ENCODE data around the gene ABI3BP. TPM values are rescaled to one million over a fixed set of nuclear protein-coding genes. Genes with fewer than 3 reads are reported as not detected.

The ABI3BP gene
- total and polyA plus RNA-seq, 2 experiments from 2014 or later: 0.42 to 0.57 TPM

GRCh38 chr3:101038880-101039279 is 45.7 kb upstream of the ABI3BP start:
- 0 out of 2 replicates have a peak, but pooled peaks cover 4% of the 10 kb centered on the region for H3K4me1 ChIP-seq (ENCODE audit: insufficient read depth)
- no peak overlapping the region for H3K27ac ChIP-seq (ENCODE audit: low read depth)
- H3K79me2 ChIP-seq (replicated peaks; ENCODE audit: insufficient read depth): no peaks in the 10 kb centered on the region
- H3F3A ChIP-seq (replicated peaks; ENCODE audit: low read depth): no peaks in the 10 kb centered on the region
- no peak overlapping the region for H3K27ac Mint-ChIP-seq
- H2AFZ ChIP-seq: no peak overlapping the region
- DNase-seq (ENCODE audit: low spot score) (no peak), ATAC-seq (no peak)
- H4K20me1 ChIP-seq (replicated peaks; ENCODE audit: insufficient read depth): no peaks in the 10 kb centered on the region; the same call in 1 of the 2 replicates
- no peaks in the 10 kb centered on the region for H3K27me3 Mint-ChIP-seq (ENCODE audit: insufficient read depth, low read depth, poor library complexity)
- H3K4me1 Mint-ChIP-seq: peaks cover 10% of the 10 kb centered on the region
- H3K4me3 Mint-ChIP-seq: no peak overlapping the region
- TF ChIP-seq REST (IDR thresholded peaks at IDR 0.05; ENCODE audit: unreplicated experiment) (no peak), EZH2 (IDR thresholded peaks at IDR 0.05; ENCODE audit: low read depth, unreplicated experiment) (no peak), ZNF331 (CRISPR knock-in tag; IDR thresholded peaks at IDR 0.05; ENCODE audit: low read depth) (no peak), ZNF462 (CRISPR knock-in tag; IDR thresholded peaks at IDR 0.05) (no peak), CTCF (conservative IDR thresholded peaks at IDR 0.05; ENCODE audit: low read depth in 2 of 2) (no peak), STAT1 (IDR thresholded peaks at IDR 0.05; ENCODE audit: unreplicated experiment) (no peak), ZNF114 (CRISPR knock-in tag; IDR thresholded peaks at IDR 0.05) (no peak), CREB1 (CRISPR knock-in tag; IDR thresholded peaks at IDR 0.05; ENCODE audit: low read depth) (no peak), NANOG (IDR thresholded peaks at IDR 0.05; ENCODE audit: borderline replicate concordance) (no peak)
- H3K4me3 ChIP-seq: no peak overlapping the region
- H3K27me3 ChIP-seq (ENCODE audit: insufficient read depth): no peaks in the 10 kb centered on the region
- H3K9me3 Mint-ChIP-seq: no peaks in the 10 kb centered on the region
- H3K9me2 ChIP-seq (ENCODE audit: insufficient read depth): peaks cover 3% of the 10 kb centered on the region; the same call in 1 of the 2 replicates
- H3K36me3 ChIP-seq (ENCODE audit: insufficient read depth): no peaks in the 10 kb centered on the region
- no peaks in the 10 kb centered on the region; the same call in 2 of the 3 replicates for H3K36me3 Mint-ChIP-seq (ENCODE audit: low read depth)
- no peak overlapping the region for H3K4me2 ChIP-seq

Data from GM23338 (cell line).